ELF-1 (cell line): Measurements from ENCODE around the gene SLC26A8.
A peak's percentile ranks its signal among the peaks of the same experiment; 100 is the strongest.

Experiments used
- DNase-seq: peaks from one replicate; pipeline ENCODE4 v3.0.0-alpha.2; 2016; ENCODE audit warnings: low read depth, low spot score

SLC26A8 gene

DNA sequence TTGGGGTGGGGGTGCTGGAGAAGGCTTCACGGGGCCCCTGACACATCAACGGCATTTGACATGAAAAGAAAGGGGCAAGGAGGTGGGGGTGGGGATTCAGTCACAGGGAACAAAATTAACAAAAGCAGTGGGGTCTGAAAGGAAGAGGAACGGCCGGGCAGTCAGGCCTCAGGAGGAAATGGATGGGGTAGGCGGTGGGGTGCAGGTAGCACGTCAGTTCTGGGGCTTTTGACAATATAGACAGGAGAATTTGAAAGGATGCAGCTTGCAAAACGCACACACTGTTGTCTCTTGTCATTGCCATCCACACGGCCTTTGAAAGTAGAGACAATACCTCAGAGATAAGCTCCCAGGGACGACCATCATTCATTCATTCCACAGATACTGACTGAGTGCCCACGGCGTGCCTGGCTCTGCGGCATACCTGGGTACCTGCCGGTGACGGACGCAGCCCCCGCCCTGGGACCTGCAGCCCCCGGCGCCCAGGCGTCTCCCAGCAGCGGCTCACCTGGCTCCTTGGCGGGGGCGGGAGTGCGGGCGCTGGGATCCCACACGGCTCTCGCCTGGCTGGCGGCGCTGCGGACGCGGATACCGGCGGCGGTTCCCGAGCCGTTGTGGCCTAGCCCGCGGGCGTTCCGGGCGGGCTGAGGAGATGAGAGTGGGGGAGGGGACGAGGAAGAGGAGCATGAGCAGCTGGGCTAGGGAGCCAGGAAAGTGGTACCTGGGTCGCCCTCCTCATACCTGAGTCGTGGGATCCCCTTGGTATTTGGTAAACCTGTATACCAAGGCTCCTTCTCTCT, at the start of gene SLC26A8:
SLC26A8 (minus strand) TSS at position 646 of the 800 bp plus-strand sequence. CDS start 4,934 bp downstream, outside the sequence.
- DNase-seq = peak; percentile 67

- DNase-seq = no peak
Observed at GRCh38 chr6:36073587-36073986, 49.1 kb upstream of the SLC26A8 start.

DNA sequence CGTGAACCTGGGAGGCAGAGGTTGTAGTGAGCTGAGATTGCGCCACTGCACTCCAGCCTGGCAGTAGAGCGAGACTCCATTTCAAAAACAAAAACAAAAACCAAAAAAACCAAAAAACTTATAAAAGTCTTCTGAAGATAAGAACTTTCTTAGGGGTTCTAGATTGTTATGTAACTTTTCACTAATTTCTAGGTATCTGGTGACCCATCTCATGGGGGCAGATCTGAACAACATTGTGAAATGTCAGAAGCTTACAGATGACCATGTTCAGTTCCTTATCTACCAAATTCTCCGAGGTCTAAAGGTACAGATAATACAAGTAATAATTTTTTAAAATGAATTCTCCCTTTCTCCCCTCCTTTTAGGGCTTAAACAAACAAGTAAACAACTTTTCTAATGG, 48.2 kb upstream of the SLC26A8 start:
- no peak for DNase-seq

GRCh38 chr6:36071714-36072113, 47.3 kb upstream of the SLC26A8 start:
- no peak for DNase-seq

DNA sequence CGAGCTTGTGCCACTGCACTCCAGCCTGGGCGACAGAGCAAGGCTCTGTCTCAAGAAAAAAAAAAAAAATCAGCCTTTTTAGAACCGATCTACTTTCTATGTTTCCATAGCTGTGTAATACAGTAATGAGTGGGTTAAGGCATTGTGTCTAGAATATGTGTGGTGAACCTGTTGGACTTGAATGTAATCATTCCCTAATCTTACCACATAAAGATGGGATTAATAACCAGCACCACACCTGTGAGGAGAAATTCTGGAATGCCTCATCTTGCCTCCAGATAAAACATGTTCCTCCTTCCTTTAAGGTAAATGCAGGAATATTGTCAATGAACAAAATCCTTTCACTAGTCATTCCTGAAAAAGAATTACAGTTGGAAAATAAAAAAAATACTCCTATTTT, 46.8 kb upstream of the SLC26A8 start:
- DNase-seq = no peak

DNA sequence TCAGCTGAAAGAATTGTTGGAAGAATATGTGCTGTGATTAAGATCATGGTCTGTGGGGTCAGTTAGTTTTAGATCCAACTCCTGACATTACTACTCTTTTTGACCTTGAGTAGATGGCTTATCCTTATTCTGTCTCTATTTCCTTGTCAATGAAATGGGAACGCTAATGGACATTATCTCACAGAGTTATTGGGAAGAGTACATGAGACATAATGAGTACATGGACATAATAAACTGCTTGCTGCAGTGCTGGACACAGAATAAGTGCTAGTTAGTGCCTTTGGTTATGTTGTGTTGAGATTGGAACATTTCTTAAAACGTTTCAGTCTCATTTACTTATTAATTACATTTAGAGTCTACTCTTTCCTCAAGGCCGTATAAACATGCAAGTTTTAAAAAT, 45.8 kb upstream of the SLC26A8 start:
- DNase-seq = no peak

DNA sequence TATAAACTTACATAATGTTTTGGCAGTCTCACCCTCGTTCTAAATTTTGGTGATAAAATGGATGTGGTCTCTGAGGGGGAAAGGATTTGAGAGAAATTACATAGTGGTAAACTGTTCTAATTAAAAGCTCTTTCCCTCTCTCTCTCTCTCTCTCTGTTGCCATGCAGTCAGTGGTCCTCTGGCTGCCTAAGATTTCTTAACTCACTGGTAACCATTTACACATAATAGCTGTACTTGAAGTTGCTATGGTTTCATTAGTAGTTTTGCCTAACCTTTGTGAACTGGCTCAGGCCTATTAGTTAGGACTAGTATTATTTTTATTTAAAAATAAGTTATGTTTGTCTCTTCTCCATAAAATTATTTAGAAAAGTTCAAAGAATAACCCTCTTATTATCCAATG, 45.1 kb upstream of the SLC26A8 start:
- DNase-seq = no peak

DNA sequence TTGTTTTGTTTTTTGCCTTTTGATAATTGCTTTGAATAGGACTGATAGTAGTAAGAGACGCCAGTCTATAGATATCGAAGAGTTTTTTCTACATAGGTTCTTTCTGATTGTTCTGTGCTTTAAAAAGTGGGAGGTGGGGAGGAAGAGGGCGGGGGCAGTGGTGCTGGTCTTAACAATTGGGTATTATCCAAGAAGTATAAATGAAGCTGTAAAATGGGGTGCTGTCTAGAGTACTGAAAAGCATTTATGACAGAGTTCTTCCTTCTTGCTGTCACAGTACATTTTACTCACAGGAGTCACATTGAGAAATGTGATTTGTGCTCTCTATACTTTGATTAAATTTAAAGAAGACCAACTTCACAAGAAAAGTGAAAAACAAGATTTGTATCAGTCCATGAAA, 44.1 kb upstream of the SLC26A8 start:
- DNase-seq = no peak

DNA sequence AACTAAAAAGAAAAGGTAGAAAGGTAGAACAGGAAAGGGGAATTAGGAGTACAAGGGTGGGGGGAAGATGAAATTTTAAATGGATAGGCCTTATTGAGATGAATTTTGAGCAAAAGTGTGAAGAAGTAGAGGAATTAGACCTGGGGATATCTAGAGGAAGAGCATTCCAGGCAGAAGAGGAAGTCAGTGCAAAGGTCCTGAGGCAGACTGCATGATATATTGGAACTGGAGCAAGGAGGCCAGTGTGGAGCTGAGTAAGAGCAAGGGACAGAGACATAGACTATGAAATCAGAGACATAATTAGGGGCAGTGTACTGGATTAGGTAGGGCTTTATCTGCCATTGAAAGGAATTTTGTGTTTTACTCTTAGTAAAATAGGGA, 43.6 kb upstream of the SLC26A8 start:
- no peak for DNase-seq

GRCh38 chr6:36067374-36068011, 43.1 kb upstream of the SLC26A8 start:
- no peak for DNase-seq

DNA sequence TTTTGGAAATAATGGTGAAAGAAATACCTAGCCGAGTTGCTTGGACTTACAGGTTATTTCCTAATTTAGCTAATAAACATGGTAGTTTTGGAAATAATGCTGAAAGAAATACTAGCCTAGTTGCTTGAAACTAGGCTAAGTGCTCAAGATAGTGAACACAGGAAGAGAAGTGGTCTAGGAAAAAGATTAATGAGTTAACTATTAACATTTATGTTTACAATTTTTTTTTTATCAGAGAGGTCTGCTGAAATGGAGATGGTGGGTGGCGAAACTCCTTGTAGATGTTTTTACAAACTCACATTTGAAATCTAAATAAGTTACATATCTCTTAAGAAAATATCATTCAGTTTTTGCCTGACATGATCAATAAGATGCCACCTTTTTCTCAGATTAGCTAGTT, 42.4 kb upstream of the SLC26A8 start:
- no peak for DNase-seq

DNA sequence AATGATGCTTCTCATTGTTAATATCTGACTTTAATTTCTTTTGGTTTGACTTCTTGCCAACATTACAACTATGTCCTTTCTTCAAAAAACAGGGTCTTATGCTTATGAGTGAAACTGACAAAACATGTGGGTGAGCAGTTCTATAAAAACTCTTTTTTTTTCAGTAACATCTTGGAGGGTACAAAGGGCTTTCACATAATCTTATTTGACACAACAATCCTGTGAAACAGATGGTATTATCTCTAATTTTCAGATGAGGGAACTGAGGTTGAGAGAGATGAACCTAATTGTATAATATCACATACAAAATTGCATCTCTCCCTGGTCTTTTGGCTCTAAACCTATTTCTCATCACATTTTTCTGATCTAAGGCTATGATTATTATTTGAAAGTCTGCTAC, 41.5 kb upstream of the SLC26A8 start:
- no peak for DNase-seq

- no peak for DNase-seq
Observed at GRCh38 chr6:36064770-36065396, 40.4 kb upstream of the SLC26A8 start.

- DNase-seq = no peak
Observed at GRCh38 chr6:36063318-36064060, 39.0 kb upstream of the SLC26A8 start.

DNA sequence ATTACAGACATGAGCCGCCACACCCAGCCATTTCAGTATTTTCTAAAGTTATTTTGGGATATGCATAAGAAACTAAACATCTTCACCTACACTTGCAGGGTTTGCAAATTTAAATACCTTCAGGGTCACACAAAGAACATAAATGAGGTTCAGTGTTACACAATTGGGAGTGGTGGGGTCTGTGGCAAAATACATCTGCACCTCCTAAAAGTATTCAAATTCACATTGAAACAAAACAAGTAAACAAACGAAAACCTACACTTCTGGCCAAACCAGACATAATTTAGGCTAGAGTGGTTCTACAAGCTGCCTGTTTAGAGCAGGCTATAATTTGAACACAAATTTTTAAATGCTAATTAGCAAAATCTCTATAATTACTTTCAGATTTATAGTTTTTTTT, 37.8 kb upstream of the SLC26A8 start:
- DNase-seq = no peak

DNA sequence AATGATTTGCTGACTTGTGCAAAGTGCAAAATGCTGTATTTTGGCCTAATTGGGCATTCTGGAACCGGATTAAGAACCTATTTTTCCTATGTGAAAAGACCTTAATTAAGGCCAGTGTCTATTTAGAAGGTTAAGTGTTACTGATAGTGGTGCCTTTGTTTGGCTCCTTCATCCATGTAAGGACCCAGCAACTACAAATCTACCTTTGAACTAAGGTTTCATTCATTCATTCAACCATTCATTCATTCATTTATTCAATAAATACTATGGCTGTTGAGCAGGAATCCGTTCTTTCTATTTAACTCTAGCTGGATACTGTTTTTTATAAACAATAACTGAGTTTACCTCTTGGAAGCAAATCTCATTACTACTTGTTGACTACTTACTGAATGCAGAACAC, 36.8 kb upstream of the SLC26A8 start:
- DNase-seq = no peak

GRCh38 chr6:36056178-36056577, 31.7 kb upstream of the SLC26A8 start:
- no peak for DNase-seq

DNA sequence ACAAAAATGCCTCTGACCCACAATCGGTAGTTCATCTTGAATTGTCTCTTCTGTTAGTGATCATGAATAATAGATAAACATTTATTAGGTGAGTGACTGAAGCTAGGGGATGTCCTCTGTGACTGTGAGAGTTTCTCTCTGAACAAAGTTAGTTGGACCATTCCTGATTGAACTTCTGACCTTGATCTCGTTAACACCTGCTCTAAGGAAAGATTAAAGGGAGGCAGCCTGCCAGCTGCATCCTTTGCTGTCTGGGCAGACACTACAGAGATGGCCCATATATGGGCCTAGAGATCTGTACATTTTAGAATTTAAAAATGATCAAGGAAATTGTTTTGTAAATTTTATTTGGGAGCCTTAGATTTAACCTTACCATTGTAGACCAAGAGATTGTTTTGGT, 30.5 kb upstream of the SLC26A8 start:
- no peak for DNase-seq

DNA sequence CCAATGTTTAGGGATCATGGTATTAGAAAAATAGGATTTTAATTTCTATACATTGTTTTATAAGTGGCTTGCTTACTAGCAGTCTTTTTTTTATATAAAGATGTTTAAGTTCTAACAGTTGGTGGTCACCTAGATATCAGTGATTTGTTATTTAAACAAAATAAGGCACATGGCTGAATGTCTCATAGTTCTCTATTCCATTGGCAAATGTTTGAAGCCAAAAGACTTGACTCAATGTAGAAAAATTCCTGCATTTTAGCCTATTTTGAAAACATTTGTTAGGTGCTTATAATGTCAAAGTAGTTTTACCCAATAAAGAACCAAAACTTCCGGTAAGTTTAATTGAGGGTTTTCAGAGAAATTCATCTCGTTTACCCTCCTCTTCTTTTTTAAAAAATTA, 30.0 kb upstream of the SLC26A8 start:
- no peak for DNase-seq

DNA sequence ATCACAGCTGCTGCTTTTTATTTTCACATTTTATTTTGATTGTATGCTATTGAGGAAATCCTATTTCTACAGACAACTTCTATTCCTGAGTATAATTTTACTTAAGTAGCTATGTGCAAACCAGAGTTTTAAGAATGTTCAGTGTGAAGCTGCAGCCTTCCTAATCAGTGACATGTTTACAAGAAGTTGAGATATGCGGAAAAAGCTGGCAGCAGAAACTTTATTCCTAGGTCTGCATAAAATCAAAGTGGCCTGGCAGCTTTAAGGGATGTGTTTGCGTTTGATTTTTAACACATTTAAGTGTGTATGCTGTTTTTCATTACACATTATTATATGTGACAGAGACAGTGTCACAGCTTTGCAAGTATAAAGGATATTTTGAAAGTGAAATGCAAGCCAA, 29.4 kb upstream of the SLC26A8 start:
- DNase-seq = no peak

DNA sequence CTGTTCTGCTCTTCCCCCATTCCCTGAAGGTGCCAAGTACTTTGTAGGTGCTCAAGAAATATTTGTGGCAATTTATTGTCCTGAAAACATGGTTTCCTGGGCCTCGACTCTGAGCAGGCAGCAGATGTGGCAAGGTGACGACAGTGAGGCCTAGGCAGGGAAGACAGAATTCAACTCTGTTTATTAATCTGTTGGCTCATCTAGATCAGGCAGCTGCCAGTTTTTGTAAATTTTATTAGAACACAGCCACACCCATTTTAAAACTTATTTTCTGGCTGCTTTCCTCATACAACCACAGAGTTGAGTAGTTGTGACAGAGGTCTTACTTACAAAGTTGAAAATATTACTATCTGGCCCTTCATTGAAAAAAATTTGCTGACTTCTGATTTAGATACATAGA, 27.7 kb upstream of the SLC26A8 start:
- no peak for DNase-seq
